ENCODE data around the gene C1QTNF3.

Gene C1QTNF3

DNA sequence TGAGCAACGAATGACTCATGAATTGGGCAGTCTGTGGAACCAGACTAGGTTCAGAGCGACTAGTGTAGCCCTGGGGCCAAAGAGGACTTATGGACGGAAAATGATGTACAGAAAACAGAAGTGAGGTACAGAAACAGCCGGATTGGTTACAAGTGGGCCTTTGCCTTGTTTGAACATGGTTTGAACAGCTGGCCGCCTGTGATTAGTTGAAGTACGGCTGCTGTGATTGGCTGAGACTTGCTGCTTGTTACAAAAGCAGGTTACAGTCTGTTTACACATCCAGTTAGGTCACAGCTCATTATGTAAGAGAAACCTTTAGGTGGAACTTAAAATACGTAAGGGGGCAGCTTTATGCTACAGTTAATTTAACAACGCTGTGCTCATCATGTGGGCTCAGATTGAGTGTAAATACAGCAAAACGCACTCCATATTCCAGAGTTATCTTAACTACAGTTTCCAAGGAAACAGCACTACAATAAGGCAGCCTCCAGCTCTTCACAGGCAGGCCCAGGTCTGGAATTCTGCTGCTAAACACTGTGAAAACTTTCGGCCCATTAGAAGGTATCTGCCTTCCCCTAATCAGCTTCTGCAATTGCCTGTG lies 41.7 kb downstream of the C1QTNF3 start:
- Histone ChIP-seq H3K27me3 (ENCODE audit: control insufficient read depth, insufficient read depth, low read length) (no peaks in the 10 kb centered on the region), H3K36me3 (ENCODE audit: control insufficient read depth, insufficient read depth, low read length) (peaks cover 10% of the 10 kb centered on the region), H3K4me1 (ENCODE audit: control insufficient read depth, insufficient read depth, low read length) (peaks cover 9% of the 10 kb centered on the region), H3K27ac (ENCODE audit: low read depth, low read length) (peak overlapping the region; percentile 72), H3K9ac (ENCODE audit: low read length) (no peak overlapping the region), H3K4me3 (ENCODE audit: low read length) (peak overlapping the region; percentile 9)

DNA sequence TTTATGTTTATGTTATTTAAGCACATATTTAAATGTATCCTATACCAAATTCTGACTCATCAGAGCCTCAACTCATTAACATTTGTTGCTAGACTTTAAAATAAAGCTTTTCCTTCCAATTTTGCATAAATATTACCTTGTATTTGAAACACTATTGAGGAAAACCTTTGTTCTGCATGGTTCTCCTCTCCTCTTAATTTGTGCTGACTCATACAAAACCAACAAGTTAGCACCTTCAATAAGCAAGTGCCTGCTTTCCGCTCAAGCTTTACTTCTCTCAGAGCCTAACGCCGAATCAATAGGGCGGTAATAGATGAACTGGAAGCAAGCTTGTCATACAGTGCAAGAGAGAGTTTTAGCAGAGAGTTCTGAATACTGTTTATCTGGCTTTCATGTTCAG lies 43.0 kb downstream of the C1QTNF3 start:
- H3K4me3 ChIP-seq (ENCODE audit: low read length), result no peak overlapping the region
- peaks cover 4% of the 10 kb centered on the region for H3K4me1 ChIP-seq (ENCODE audit: control insufficient read depth, insufficient read depth, low read length)
- no peak overlapping the region for H3K9ac ChIP-seq (ENCODE audit: low read length)
- H3K36me3 ChIP-seq (ENCODE audit: control insufficient read depth, insufficient read depth, low read length), result peaks cover 10% of the 10 kb centered on the region
- no peak overlapping the region for H3K27ac ChIP-seq (ENCODE audit: low read depth, low read length)
- no peaks in the 10 kb centered on the region for H3K27me3 ChIP-seq (ENCODE audit: control insufficient read depth, insufficient read depth, low read length)

DNA sequence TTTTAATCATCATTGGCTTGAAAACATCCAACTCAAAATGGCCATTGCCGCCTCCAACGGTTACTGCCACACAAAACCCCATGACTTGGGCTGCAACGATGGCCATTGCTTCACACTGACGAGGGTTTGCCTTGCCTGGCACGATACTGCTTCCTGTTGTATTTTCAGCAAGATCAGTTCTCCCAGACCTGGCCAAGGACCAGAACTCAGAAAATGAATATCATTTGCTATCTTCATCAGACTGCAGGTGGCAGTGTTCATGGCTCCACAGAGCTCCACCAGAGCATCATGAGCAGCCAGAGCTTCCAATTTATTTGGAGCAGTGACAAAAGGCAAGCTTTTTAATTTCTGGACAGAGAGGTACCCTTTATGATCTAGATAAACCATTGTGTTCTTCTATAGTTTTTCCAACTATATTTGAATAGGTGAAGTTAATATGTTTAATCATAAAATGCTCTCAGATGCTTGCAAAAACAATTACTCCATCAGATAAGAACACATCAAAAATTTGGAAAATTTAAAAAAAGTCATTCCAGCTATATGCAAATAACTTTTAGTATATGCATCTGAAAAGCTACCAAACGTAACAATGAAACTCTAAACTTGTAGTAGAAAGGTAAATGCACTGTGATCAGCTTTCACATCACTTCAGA lies 45.6 kb downstream of the C1QTNF3 start:
- Histone ChIP-seq H3K4me1 (ENCODE audit: control insufficient read depth, insufficient read depth, low read length) (peaks cover 4% of the 10 kb centered on the region), H3K36me3 (ENCODE audit: control insufficient read depth, insufficient read depth, low read length) (peaks cover 4% of the 10 kb centered on the region), H3K9ac (ENCODE audit: low read length) (no peak overlapping the region), H3K4me3 (ENCODE audit: low read length) (no peak overlapping the region), H3K27me3 (ENCODE audit: control insufficient read depth, insufficient read depth, low read length) (no peaks in the 10 kb centered on the region), H3K27ac (ENCODE audit: low read depth, low read length) (no peak overlapping the region)

DNA sequence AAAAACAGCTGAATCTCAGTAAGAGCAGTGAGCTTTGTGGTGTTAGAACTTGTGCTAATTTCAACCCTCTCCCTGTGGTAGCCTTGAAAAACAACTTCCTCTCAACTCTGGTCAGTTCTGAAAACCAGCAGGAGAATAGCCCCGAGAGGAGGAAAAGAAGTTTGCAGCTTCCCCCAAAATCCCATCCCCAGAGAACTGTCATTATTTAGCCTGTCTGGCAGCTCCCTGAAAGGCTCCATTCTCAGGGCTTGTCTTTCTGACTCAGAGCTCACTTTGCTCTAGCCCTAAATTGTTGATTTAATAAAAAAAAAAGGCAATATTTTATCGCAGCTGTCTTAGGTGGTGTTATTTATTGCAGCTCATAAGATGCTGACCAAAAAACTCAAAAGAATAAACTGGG lies 47.1 kb downstream of the C1QTNF3 start:
- Histone ChIP-seq H3K4me1 (ENCODE audit: control insufficient read depth, insufficient read depth, low read length) (no peaks in the 10 kb centered on the region), H3K27me3 (ENCODE audit: control insufficient read depth, insufficient read depth, low read length) (no peaks in the 10 kb centered on the region), H3K4me3 (ENCODE audit: low read length) (no peak overlapping the region), H3K27ac (ENCODE audit: low read depth, low read length) (no peak overlapping the region), H3K36me3 (ENCODE audit: control insufficient read depth, insufficient read depth, low read length) (peaks cover 3% of the 10 kb centered on the region), H3K9ac (ENCODE audit: low read length) (no peak overlapping the region)

DNA sequence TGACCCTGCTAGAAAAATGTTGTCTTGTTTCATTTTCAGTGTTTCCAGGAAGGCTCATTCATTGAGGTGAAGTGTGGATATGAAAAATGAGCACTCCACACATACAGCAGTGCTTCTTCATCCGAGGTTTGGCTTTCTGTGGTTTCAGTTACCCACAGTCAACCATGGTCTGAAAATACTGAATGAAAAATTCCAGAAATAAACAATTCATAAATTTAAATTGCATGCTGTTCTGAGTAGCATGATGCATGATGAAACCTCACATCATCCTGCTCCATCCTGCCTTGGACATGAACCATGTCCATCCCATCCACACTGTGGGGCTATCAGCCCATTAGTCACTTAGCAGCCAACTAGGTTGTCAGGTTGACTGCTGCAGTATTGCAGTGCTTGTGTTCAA lies 48.2 kb downstream of the C1QTNF3 start:
- Histone ChIP-seq H3K36me3 (ENCODE audit: control insufficient read depth, insufficient read depth, low read length) (peaks cover 3% of the 10 kb centered on the region), H3K9ac (ENCODE audit: low read length) (no peak overlapping the region), H3K4me3 (ENCODE audit: low read length) (no peak overlapping the region), H3K27me3 (ENCODE audit: control insufficient read depth, insufficient read depth, low read length) (no peaks in the 10 kb centered on the region), H3K27ac (ENCODE audit: low read depth, low read length) (no peak overlapping the region), H3K4me1 (ENCODE audit: control insufficient read depth, insufficient read depth, low read length) (no peaks in the 10 kb centered on the region)

DNA sequence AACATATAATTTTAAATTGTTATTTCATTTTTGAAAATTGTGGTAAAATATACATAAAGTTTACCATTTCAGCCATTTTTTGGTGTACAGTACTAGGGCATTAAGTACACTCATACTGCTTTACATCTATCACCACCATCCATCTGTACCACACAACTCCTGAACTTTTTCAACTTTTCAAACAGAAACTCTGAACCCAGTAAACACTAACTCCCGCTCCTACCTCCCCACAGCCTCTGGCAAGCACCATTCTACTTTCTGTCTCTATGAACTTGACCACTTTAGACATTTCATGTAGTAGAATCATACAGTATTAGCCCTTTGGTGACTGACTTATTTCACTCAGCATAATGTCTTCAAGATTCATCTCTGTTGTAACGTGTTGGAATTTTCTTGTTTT lies 50.1 kb downstream of the C1QTNF3 start:
- Histone ChIP-seq H3K4me3 (ENCODE audit: low read length) (no peak overlapping the region), H3K9ac (ENCODE audit: low read length) (no peak overlapping the region), H3K36me3 (ENCODE audit: control insufficient read depth, insufficient read depth, low read length) (peaks cover 6% of the 10 kb centered on the region), H3K27me3 (ENCODE audit: control insufficient read depth, insufficient read depth, low read length) (no peaks in the 10 kb centered on the region), H3K27ac (ENCODE audit: low read depth, low read length) (no peak overlapping the region), H3K4me1 (ENCODE audit: control insufficient read depth, insufficient read depth, low read length) (no peaks in the 10 kb centered on the region)

DNA sequence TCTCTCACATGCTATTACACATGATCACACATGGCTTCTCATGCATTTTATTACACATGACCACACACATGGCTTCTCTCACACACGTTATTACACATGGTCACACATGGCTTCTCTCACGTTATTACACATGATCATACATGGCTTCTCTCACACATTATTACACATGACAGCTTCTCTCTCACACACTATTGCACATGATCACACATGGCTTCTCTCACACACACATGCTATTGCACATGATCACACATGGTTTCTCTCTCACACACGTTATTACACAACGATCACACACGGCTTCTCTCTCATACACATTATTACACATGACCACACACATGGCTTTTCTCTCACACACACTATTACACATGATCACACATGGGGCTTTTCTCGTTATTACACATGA lies 57.6 kb downstream of the C1QTNF3 start:
- no peaks in the 10 kb centered on the region for H3K4me1 ChIP-seq (ENCODE audit: control insufficient read depth, insufficient read depth, low read length)
- no peaks in the 10 kb centered on the region for H3K27me3 ChIP-seq (ENCODE audit: control insufficient read depth, insufficient read depth, low read length)
- H3K36me3 ChIP-seq (ENCODE audit: control insufficient read depth, insufficient read depth, low read length), result peaks cover 3% of the 10 kb centered on the region
- no peak overlapping the region for H3K9ac ChIP-seq (ENCODE audit: low read length)
- no peak overlapping the region for H3K4me3 ChIP-seq (ENCODE audit: low read length)
- no peak overlapping the region for H3K27ac ChIP-seq (ENCODE audit: low read depth, low read length)

DNA sequence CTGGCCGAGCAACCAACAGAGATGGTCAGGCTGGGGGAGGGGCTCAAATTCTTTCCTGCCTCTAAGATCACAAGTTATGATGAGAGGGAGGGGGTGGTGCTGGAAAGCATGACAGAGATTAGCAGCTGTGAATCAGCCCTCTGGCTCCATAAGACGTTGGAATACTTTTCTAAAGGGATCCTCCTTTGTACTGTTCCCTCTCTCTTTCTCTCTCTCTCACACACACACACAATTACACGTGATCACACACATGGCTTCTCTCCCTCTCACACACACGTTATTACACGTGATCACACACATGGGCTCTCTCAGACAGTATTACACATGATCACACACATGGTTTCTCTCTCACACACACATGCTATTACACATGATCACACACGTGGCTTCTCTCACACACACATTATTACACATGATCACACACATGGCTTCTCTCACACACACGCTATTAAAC lies 58.3 kb downstream of the C1QTNF3 start, which contains the start of gene SLC45A2:
TSS of gene SLC45A2 (minus strand) at position 23 of the 454 bp plus-strand sequence. CDS start 110 bp downstream, outside the sequence.
- H3K36me3 ChIP-seq (ENCODE audit: control insufficient read depth, insufficient read depth, low read length), result peaks cover 3% of the 10 kb centered on the region
- H3K4me1 ChIP-seq (ENCODE audit: control insufficient read depth, insufficient read depth, low read length), result no peaks in the 10 kb centered on the region
- no peaks in the 10 kb centered on the region for H3K27me3 ChIP-seq (ENCODE audit: control insufficient read depth, insufficient read depth, low read length)
- no peak within 1 kb of the TSS for H3K27ac ChIP-seq (ENCODE audit: low read depth, low read length)
- H3K4me3 ChIP-seq (ENCODE audit: low read length), result no peak within 1 kb of the TSS
- H3K9ac ChIP-seq (ENCODE audit: low read length), result no peak within 1 kb of the TSS

DNA sequence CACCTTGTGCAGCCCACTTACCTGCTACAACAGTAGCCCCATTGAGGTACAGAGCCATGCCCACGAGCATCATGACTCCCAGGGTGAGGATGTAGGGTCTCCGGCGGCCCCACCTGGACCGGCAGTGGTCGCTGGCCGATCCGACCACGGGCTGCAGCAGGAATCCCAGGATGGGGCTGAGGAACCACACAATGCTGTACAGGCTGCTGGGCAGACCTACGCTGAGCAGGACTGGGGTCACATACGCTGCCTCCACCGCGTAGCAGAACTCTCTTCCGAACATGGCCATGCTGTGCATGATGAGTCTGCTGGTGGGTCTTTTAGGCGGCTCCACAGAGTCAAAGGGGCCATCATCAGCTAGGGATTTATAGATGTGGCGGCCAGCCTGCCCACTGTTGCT lies 58.8 kb downstream of the C1QTNF3 start:
- no peaks in the 10 kb centered on the region for H3K4me1 ChIP-seq (ENCODE audit: control insufficient read depth, insufficient read depth, low read length)
- H3K27ac ChIP-seq (ENCODE audit: low read depth, low read length), result no peak overlapping the region
- H3K27me3 ChIP-seq (ENCODE audit: control insufficient read depth, insufficient read depth, low read length), result no peaks in the 10 kb centered on the region
- no peak overlapping the region for H3K9ac ChIP-seq (ENCODE audit: low read length)
- peaks cover 3% of the 10 kb centered on the region for H3K36me3 ChIP-seq (ENCODE audit: control insufficient read depth, insufficient read depth, low read length)
- no peak overlapping the region for H3K4me3 ChIP-seq (ENCODE audit: low read length)

DNA sequence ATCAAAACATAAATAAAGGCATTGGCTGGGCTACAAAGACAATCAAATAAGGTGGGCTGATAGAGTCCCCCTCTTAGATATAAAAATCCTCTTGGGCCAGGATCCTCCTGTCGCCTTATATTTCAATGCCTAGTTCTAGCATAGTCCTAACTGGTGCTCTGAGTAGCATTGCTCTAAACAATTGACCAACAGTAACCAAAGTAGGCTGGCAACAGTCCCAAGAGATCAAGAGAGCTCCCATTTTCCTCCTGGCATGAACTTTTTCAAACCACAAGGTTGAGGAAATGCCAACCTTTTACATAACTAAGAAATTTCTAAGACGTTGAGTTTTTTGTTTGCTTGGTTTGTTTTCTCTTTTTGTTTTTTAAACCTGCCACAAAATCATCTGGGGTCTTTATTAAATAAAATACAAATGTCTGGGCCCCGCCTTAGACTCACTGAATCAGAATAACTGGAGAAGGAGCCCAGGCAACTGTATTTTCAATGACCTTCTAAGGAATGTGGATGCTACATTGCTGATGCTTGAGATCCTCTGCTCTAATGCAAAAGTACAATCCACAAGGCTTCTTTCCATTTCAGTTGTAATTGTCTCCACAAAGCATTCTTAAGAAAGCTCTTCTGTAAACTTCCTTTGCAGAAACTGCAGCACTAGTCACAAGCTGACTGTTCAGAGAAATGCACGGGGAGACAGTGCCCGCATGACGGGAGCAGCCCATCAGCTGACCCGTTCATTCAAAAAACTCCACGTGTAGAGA lies 61.4 kb downstream of the C1QTNF3 start:
- Histone ChIP-seq H3K27me3 (ENCODE audit: control insufficient read depth, insufficient read depth, low read length) (no peaks in the 10 kb centered on the region), H3K27ac (ENCODE audit: low read depth, low read length) (no peak overlapping the region)

DNA sequence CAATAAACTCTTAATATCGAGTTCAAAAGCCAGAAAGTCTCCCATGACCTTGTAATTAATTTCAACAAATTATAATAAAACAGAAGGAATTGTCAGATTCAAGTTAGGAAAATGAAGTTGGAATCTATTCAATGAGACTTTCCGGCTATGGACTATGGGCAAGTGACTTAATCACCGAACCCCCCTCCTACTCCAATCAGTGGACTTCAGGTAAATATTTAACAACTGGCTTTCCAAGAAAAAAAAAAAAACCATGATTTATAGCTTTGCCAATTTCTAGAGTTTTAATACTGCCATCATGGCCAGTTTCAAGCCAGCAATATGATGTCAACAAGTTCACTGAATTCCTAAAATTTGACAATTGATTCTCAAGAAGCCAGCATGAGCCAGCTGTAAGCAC lies 63.0 kb downstream of the C1QTNF3 start:
- no peaks in the 10 kb centered on the region for H3K36me3 ChIP-seq (ENCODE audit: control insufficient read depth, insufficient read depth, low read length)
- no peak overlapping the region for H3K9ac ChIP-seq (ENCODE audit: low read length)
- no peak overlapping the region for H3K4me3 ChIP-seq (ENCODE audit: low read length)
- no peaks in the 10 kb centered on the region for H3K27me3 ChIP-seq (ENCODE audit: control insufficient read depth, insufficient read depth, low read length)
- H3K27ac ChIP-seq (ENCODE audit: low read depth, low read length), result no peak overlapping the region
- peaks cover 5% of the 10 kb centered on the region for H3K4me1 ChIP-seq (ENCODE audit: control insufficient read depth, insufficient read depth, low read length)

More for the DNA sequence above, 61.4 kb downstream of the C1QTNF3 start:
- H3K4me3 ChIP-seq (ENCODE audit: low read length), result no peak overlapping the region
- no peak overlapping the region for H3K9ac ChIP-seq (ENCODE audit: low read length)
- no peaks in the 10 kb centered on the region for H3K4me1 ChIP-seq (ENCODE audit: control insufficient read depth, insufficient read depth, low read length)
- no peaks in the 10 kb centered on the region for H3K36me3 ChIP-seq (ENCODE audit: control insufficient read depth, insufficient read depth, low read length)

DNA sequence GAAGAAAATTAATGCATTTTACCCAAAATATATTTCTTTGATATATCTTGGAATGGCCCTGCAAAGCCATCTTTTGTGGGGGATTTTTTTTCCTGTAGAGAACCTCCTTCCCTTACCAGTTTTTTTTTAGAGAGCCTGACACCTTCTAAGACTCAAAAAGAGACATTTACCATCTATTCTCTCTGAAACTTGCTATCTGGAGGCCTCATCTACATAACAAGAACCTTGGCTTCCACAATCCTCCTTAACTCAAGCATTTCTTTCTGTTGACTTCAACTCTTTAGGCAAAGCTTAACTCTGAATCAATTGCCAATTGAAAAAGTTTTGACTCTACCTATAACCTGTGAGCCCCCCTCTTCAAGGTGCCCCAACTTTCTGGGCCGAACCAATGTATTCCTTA lies 64.7 kb downstream of the C1QTNF3 start:
- no peaks in the 10 kb centered on the region for H3K27me3 ChIP-seq (ENCODE audit: control insufficient read depth, insufficient read depth, low read length)
- no peak overlapping the region for H3K27ac ChIP-seq (ENCODE audit: low read depth, low read length)

More for the DNA sequence above, 64.7 kb downstream of the C1QTNF3 start:
- H3K9ac ChIP-seq (ENCODE audit: low read length), result no peak overlapping the region
- no peaks in the 10 kb centered on the region for H3K36me3 ChIP-seq (ENCODE audit: control insufficient read depth, insufficient read depth, low read length)
- H3K4me3 ChIP-seq (ENCODE audit: low read length), result no peak overlapping the region
- H3K4me1 ChIP-seq (ENCODE audit: control insufficient read depth, insufficient read depth, low read length), result peaks cover 5% of the 10 kb centered on the region
